Skeletal muscle satellite cell (primary cell): ENCODE measurements around the gene SRGAP2C.
"Not testable (repeated sequence)": the region's sequence is repeated elsewhere in the genome, so short reads cannot be mapped to it uniquely, and the experiment has no call there.

Experiments
- H3K27me3 ChIP-seq: 2 replicates; pipeline ENCODE4 v1.7.0; 2013; ENCODE audit warnings: low read length; ENCODE audit not compliant: control insufficient read depth, insufficient read depth
- H3K36me3 ChIP-seq: 2 replicates; pipeline ENCODE4 v1.7.0; 2013; ENCODE audit warnings: mild to moderate bottlenecking, control low read depth, low read length; ENCODE audit not compliant: insufficient read depth
- H3K4me1 ChIP-seq: 2 replicates; pipeline ENCODE4 v1.7.0; 2013; ENCODE audit warnings: low read length; ENCODE audit not compliant: control insufficient read depth, insufficient read depth
- H3K4me2 ChIP-seq: 2 replicates; pipeline ENCODE4 v1.7.0; 2013; ENCODE audit warnings: mild to moderate bottlenecking, low read length
- H3K4me3 ChIP-seq: 2 replicates; pipeline ENCODE4 v1.7.0; 2013; ENCODE audit warnings: low read length
- H3K9ac ChIP-seq: 2 replicates; pipeline ENCODE4 v1.7.0; 2013; ENCODE audit warnings: mild to moderate bottlenecking, low read depth, low read length, moderate library complexity
- H3K9me3 ChIP-seq: replicated peaks from 2 replicates; pipeline ENCODE4 v1.7.0; 2013; ENCODE audit warnings: mild to moderate bottlenecking, control low read depth, low read length

Gene SRGAP2C

GRCh38 chr1:121385162-121385561, 200.4 kb downstream of the SRGAP2C start:
- not testable (repeated sequence) for H3K9ac ChIP-seq, H3K36me3 ChIP-seq, H3K27me3 ChIP-seq, H3K4me2 ChIP-seq, H3K9me3 ChIP-seq, H3K4me1 ChIP-seq, H3K4me3 ChIP-seq

GRCh38 chr1:121385563-121386288, 201.0 kb downstream of the SRGAP2C start:
- H3K4me1 ChIP-seq, H3K4me3 ChIP-seq, H3K27me3 ChIP-seq, H3K4me2 ChIP-seq, H3K9me3 ChIP-seq, H3K9ac ChIP-seq, H3K36me3 ChIP-seq: not testable (repeated sequence)

- not testable (repeated sequence) for H3K9ac ChIP-seq, H3K36me3 ChIP-seq, H3K4me1 ChIP-seq, H3K9me3 ChIP-seq, H3K4me3 ChIP-seq, H3K27me3 ChIP-seq, H3K4me2 ChIP-seq
These were observed 201.7 kb downstream of the SRGAP2C start for GRCh38 chr1:121386319-121386948.

GRCh38 chr1:121389895-121390560, 205.3 kb downstream of the SRGAP2C start:
- not testable (repeated sequence) for H3K4me3 ChIP-seq, H3K4me1 ChIP-seq, H3K4me2 ChIP-seq, H3K36me3 ChIP-seq, H3K27me3 ChIP-seq, H3K9me3 ChIP-seq, H3K9ac ChIP-seq

- H3K9ac ChIP-seq, H3K4me1 ChIP-seq, H3K9me3 ChIP-seq, H3K4me2 ChIP-seq, H3K36me3 ChIP-seq, H3K4me3 ChIP-seq, H3K27me3 ChIP-seq: not testable (repeated sequence)
These were observed 207.4 kb downstream of the SRGAP2C start for GRCh38 chr1:121392130-121392529.

GRCh38 chr1:121395718-121396201, 211.0 kb downstream of the SRGAP2C start:
- Histone ChIP-seq H3K4me2 (peak overlapping the region; percentile 47), H3K4me3 (peak overlapping the region; percentile 34)
- H3K9me3 ChIP-seq, H3K27me3 ChIP-seq, H3K36me3 ChIP-seq, H3K9ac ChIP-seq, H3K4me1 ChIP-seq: not testable (repeated sequence)

GRCh38 chr1:121396335-121397081, 211.7 kb downstream of the SRGAP2C start:
- H3K9me3 ChIP-seq, H3K4me1 ChIP-seq, H3K27me3 ChIP-seq, H3K36me3 ChIP-seq: not testable (repeated sequence)
- Histone ChIP-seq H3K9ac (peak overlapping the region; percentile 50), H3K4me3 (peak overlapping the region; percentile 68), H3K4me2 (peak overlapping the region; percentile 86)

- not testable (repeated sequence) for H3K4me1 ChIP-seq, H3K27me3 ChIP-seq, H3K36me3 ChIP-seq, H3K9me3 ChIP-seq
- Histone ChIP-seq H3K4me3 (peak overlapping the region; percentile 68), H3K9ac (peak overlapping the region; percentile 50), H3K4me2 (peak overlapping the region; percentile 86)
These were observed 212.3 kb downstream of the SRGAP2C start for GRCh38 chr1:121397101-121397500.

- H3K4me3 ChIP-seq, H3K36me3 ChIP-seq, H3K4me1 ChIP-seq, H3K4me2 ChIP-seq, H3K9me3 ChIP-seq, H3K9ac ChIP-seq, H3K27me3 ChIP-seq: not testable (repeated sequence)
These were observed 214.4 kb downstream of the SRGAP2C start for GRCh38 chr1:121399193-121399592.

- not testable (repeated sequence) for H3K9ac ChIP-seq, H3K4me2 ChIP-seq, H3K9me3 ChIP-seq, H3K27me3 ChIP-seq, H3K4me3 ChIP-seq, H3K36me3 ChIP-seq, H3K4me1 ChIP-seq
These were observed 215.3 kb downstream of the SRGAP2C start for GRCh38 chr1:121400108-121400507.

- H3K9me3 ChIP-seq, result not testable (repeated sequence)
These were observed 216.0 kb downstream of the SRGAP2C start for GRCh38 chr1:121400541-121401310.

More at GRCh38 chr1:121400541-121401310, 216.0 kb downstream of the SRGAP2C start:
- not testable (repeated sequence) for H3K4me2 ChIP-seq, H3K36me3 ChIP-seq, H3K27me3 ChIP-seq, H3K4me1 ChIP-seq, H3K9ac ChIP-seq, H3K4me3 ChIP-seq
